DOHH2 (cell line): Measurements from ENCODE around the gene FAM184A.

Experiments used
- H3F3A ChIP-seq: fragments of 200-600 bp; sonication (generic), shearing (Covaris generic); 2 replicates; pipeline ENCODE4 v1.6.0; 2016; ENCODE audit warnings: antibody characterized with exemption, mild to moderate bottlenecking; ENCODE audit not compliant: control insufficient read depth, insufficient read depth
- H3K27ac ChIP-seq: fragments of 200-600 bp; sonication (generic); 2 replicates; pipeline ENCODE4 v1.5.1; 2014; ENCODE audit warnings: low read depth, mild to moderate bottlenecking, low read length, moderate library complexity
- H3K27me3 ChIP-seq: fragments of 200-600 bp; sonication (generic); 2 replicates; pipeline ENCODE4 v1.6.1; 2014; ENCODE audit warnings: mild to moderate bottlenecking, low read length, mixed read lengths; ENCODE audit not compliant: control insufficient read depth
- H3K36me3 ChIP-seq: fragments of 200-600 bp; sonication (generic); 2 replicates; pipeline ENCODE4 v1.6.1; 2014; ENCODE audit warnings: mild to moderate bottlenecking, low read length, moderate library complexity, mixed read lengths; ENCODE audit not compliant: control insufficient read depth
- H3K4me1 ChIP-seq: fragments of 200-600 bp; sonication (generic); 2 replicates; pipeline ENCODE4 v1.6.1; 2014; ENCODE audit warnings: mild to moderate bottlenecking, low read length, mixed read lengths; ENCODE audit not compliant: control insufficient read depth
- H3K4me2 ChIP-seq: fragments of 200-600 bp; sonication (generic); 2 replicates; pipeline ENCODE4 v1.6.0; 2014; ENCODE audit warnings: mild to moderate bottlenecking, low read length, moderate library complexity
- H3K4me3 ChIP-seq: fragments of 200-600 bp; sonication (generic); 2 replicates; pipeline ENCODE4 v1.5.1; 2014; ENCODE audit warnings: mild to moderate bottlenecking, low read length, mixed read lengths
- H3K79me2 ChIP-seq: fragments of 200-600 bp; sonication (generic); 2 replicates; pipeline ENCODE4 v1.6.1; 2014; ENCODE audit warnings: mild to moderate bottlenecking, low read length, mixed read lengths; ENCODE audit not compliant: control insufficient read depth
- H3K9me2 ChIP-seq: fragments of 200-600 bp; sonication (generic); replicated peaks from 2 replicates; pipeline ENCODE4 v1.6.1; 2014; ENCODE audit warnings: mild to moderate bottlenecking, low read length, mixed read lengths; ENCODE audit not compliant: control insufficient read depth
- H3K9me3 ChIP-seq: fragments of 200-600 bp; sonication (generic); 2 replicates; pipeline ENCODE4 v1.6.1; 2014; ENCODE audit warnings: antibody characterized with exemption, low read length, mixed read lengths; ENCODE audit not compliant: control insufficient read depth, insufficient read depth
- H4K20me1 ChIP-seq: fragments of 200-600 bp; sonication (generic); 2 replicates; pipeline ENCODE4 v1.6.0; 2014; ENCODE audit warnings: low read depth, mild to moderate bottlenecking, antibody characterized with exemption, low read length, moderate library complexity; ENCODE audit not compliant: control insufficient read depth, insufficient read depth
- CTCF ChIP-seq: fragments of 200-600 bp; sonication (generic); IDR thresholded peaks from one replicate; pipeline ENCODE4 v1.5.1; 2014; ENCODE audit warnings: antibody characterized with exemption, mild to moderate bottlenecking, low read depth, low read length; ENCODE audit not compliant: poor library complexity, severe bottlenecking
- EZH2phosphoT487 ChIP-seq: fragments of 200-600 bp; sonication (generic); IDR thresholded peaks from 2 replicates; pipeline ENCODE4 v1.6.1; 2017; ENCODE audit warnings: borderline replicate concordance, mild to moderate bottlenecking, antibody characterized with exemption, low read length, moderate library complexity, mixed read lengths

FAM184A gene

GRCh38 chr6:119030759-119031158, 47.7 kb downstream of the FAM184A start:
- Histone ChIP-seq H4K20me1 (no peaks in the 10 kb centered on the region), H3K27ac (no peak overlapping the region), H3K4me3 (no peak overlapping the region), H3F3A (no peaks in the 10 kb centered on the region), H3K9me3 (no peaks in the 10 kb centered on the region), H3K4me2 (no peak overlapping the region), H3K27me3 (no peaks in the 10 kb centered on the region), H3K9me2 (no peaks in the 10 kb centered on the region), H3K36me3 (no peaks in the 10 kb centered on the region), H3K79me2 (no peaks in the 10 kb centered on the region), H3K4me1 (no peaks in the 10 kb centered on the region)
- TF ChIP-seq EZH2phosphoT487 = no peak
- no peak for TF ChIP-seq CTCF

- H3K79me2 ChIP-seq = no peaks in the 10 kb centered on the region
- H3K9me3 ChIP-seq = no peaks in the 10 kb centered on the region
- no peak overlapping the region for H3K4me2 ChIP-seq
- no peaks in the 10 kb centered on the region for H3K27me3 ChIP-seq
- peaks cover 14% of the 10 kb centered on the region for H3K4me1 ChIP-seq
- no peak for TF ChIP-seq CTCF
- TF ChIP-seq EZH2phosphoT487 = no peak
- H3K4me3 ChIP-seq = no peak overlapping the region
- no peaks in the 10 kb centered on the region for H3K36me3 ChIP-seq
- no peaks in the 10 kb centered on the region; the same call in 1 of the 2 replicates for H3K9me2 ChIP-seq
- H3F3A ChIP-seq = no peaks in the 10 kb centered on the region
- no peaks in the 10 kb centered on the region for H4K20me1 ChIP-seq
- H3K27ac ChIP-seq = no peak overlapping the region
Observed at GRCh38 chr6:119028091-119028490, 50.4 kb downstream of the FAM184A start.

- Histone ChIP-seq H3K9me3 (no peaks in the 10 kb centered on the region), H3K4me2 (no peak overlapping the region), H3F3A (no peaks in the 10 kb centered on the region), H3K36me3 (no peaks in the 10 kb centered on the region), H3K4me1 (peaks cover 14% of the 10 kb centered on the region), H3K27me3 (no peaks in the 10 kb centered on the region), H3K4me3 (no peak overlapping the region), H3K27ac (no peak overlapping the region), H3K9me2 (no peaks in the 10 kb centered on the region; the same call in 1 of the 2 replicates), H3K79me2 (no peaks in the 10 kb centered on the region), H4K20me1 (no peaks in the 10 kb centered on the region)
- TF ChIP-seq EZH2phosphoT487 (no peak), CTCF (no peak)
Observed at GRCh38 chr6:119027465-119027864, 51.0 kb downstream of the FAM184A start.

- H3K9me3 ChIP-seq = no peaks in the 10 kb centered on the region
- no peaks in the 10 kb centered on the region; the same call in 1 of the 2 replicates for H3K9me2 ChIP-seq
- no peaks in the 10 kb centered on the region for H3F3A ChIP-seq
- H3K27me3 ChIP-seq = no peaks in the 10 kb centered on the region
- H3K4me2 ChIP-seq = no peak overlapping the region
- H3K79me2 ChIP-seq = no peaks in the 10 kb centered on the region
- H3K4me1 ChIP-seq = peaks cover 14% of the 10 kb centered on the region
- no peaks in the 10 kb centered on the region for H4K20me1 ChIP-seq
- H3K4me3 ChIP-seq = no peak overlapping the region
- no peaks in the 10 kb centered on the region for H3K36me3 ChIP-seq
- TF ChIP-seq CTCF (no peak), EZH2phosphoT487 (no peak)
- no peak overlapping the region for H3K27ac ChIP-seq
Observed at GRCh38 chr6:119026822-119027221, 51.6 kb downstream of the FAM184A start.
